HCT116 (cell line): ENCODE results near the gene MYADM. TPM values are rescaled to one million over a fixed set of nuclear protein-coding genes. Genes with fewer than 3 reads are reported as not detected.

ENCODE experiments used
- ATAC-seq: fragments of 200-7000 bp; cut with Tn5 transposase; 2 replicates; pipeline ENCODE4 v1.9.1; 2020; ENCODE audit warnings: mild to moderate bottlenecking, moderate library complexity
- BruUV-seq: library from RNA; stranded (reverse); fragments of 400-500 nt; replicated peaks from 2 replicates; lab custom pipeline; 2021; lab: Mats Ljungman, UMichigan
- CTCF ChIA-PET: fragments of 300-600 bp; sonication (Branson Sonifier 250); formaldehyde crosslinking; loops from one replicate; lab custom pipeline; 2021; ENCODE audit warnings: antibody characterized with exemption; lab: Charles Lee
- POLR2A ChIA-PET: fragments of 300-600, 350-600 bp; sonication (Branson Sonifier 250); formaldehyde crosslinking; loops from one replicate; lab custom pipeline; 2021; ENCODE audit warnings: antibody characterized with exemption; lab: Charles Lee
- RAD21 ChIA-PET, 2 experiments: fragments of 300-600 bp; sonication (Branson Sonifier 250); formaldehyde crosslinking; loops; one replicate each; lab custom pipeline; 2023; ENCODE audit warnings: low total read pairs in 2 of 2; ENCODE audit not compliant: uncharacterized antibody in 2 of 2, unreplicated experiment in 2 of 2, low non-redundant PET in 1 of 2; lab: Charles Lee
- DNase-seq: peaks from one replicate; pipeline ENCODE4 v3.0.0-alpha.2; 2010; ENCODE audit warnings: low read depth, low spot score
- H2AFZ ChIP-seq: fragments of 200-600 bp; shearing (Covaris generic), sonication (generic); 2 replicates; pipeline ENCODE4 v1.6.1; 2017; ENCODE audit warnings: low read depth, mixed run types, mixed read lengths, antibody characterized with exemption, low read length; ENCODE audit not compliant: poor library complexity, severe bottlenecking
- H3K27ac ChIP-seq: 2 replicates; pipeline ENCODE4 v1.5.1; 2012; ENCODE audit warnings: low read depth, low read length
- H3K27me3 ChIP-seq: fragments of 200-600 bp; sonication (generic); 2 replicates; pipeline ENCODE4 v1.6.1; 2016; ENCODE audit warnings: mixed run types, low read length, mixed read lengths; ENCODE audit not compliant: insufficient read depth
- H3K36me3 ChIP-seq, 2 experiments: fragments of 200-500 bp in 1 of 2; fragments of 200-600 bp in 1 of 2; sonication (Bioruptor generic) in 1 of 2; sonication (generic) in 1 of 2; 2 replicates each; pipeline versions ENCODE4 v1.5.1 to v1.6.1; 2014 to 2016; ENCODE audit warnings: low read length in 2 of 2, inconsistent platforms in 1 of 2, mixed read lengths in 1 of 2, mixed run types in 1 of 2; ENCODE audit not compliant: insufficient read depth in 2 of 2, control insufficient read depth in 1 of 2
- H3K4me1 ChIP-seq, 2 experiments: fragments of 200-600 bp in 1 of 2; sonication (generic) in 1 of 2; 2 replicates each; pipeline versions ENCODE4 v1.5.1 to v1.6.1; 2012 to 2017; ENCODE audit warnings: low read length in 2 of 2, inconsistent platforms in 1 of 2, mild to moderate bottlenecking in 1 of 2, mixed read lengths in 1 of 2, mixed run types in 1 of 2, moderate library complexity in 1 of 2; ENCODE audit not compliant: insufficient read depth in 2 of 2, control insufficient read depth in 1 of 2
- H3K4me2 ChIP-seq: fragments of 200-600 bp; sonication (generic); 2 replicates; pipeline ENCODE4 v1.6.1; 2017; ENCODE audit warnings: mixed run types, low read length, mixed read lengths
- H3K4me3 ChIP-seq, 2 experiments: fragments of 200-600 bp in 1 of 2; sonication (generic) in 1 of 2; replicated peaks in 1 of 2; 2 replicates each; pipeline ENCODE4 v1.5.1; 2011 to 2016; ENCODE audit warnings: low read length in 2 of 2, control low read depth in 1 of 2, low read depth in 1 of 2, mild to moderate bottlenecking in 1 of 2, mixed read lengths in 1 of 2, mixed run types in 1 of 2
- H3K79me2 ChIP-seq: fragments of 200-600 bp; sonication (generic); 2 replicates; pipeline ENCODE4 v1.6.1; 2017; ENCODE audit warnings: mild to moderate bottlenecking, mixed run types, low read length, moderate library complexity, mixed read lengths; ENCODE audit not compliant: insufficient read depth
- H3K9ac ChIP-seq: fragments of 200-600 bp; sonication (generic); 2 replicates; pipeline ENCODE4 v1.6.1; 2016; ENCODE audit warnings: low read length, mixed read lengths
- H3K9me2 ChIP-seq: fragments of 200-600 bp; sonication (generic), shearing (Covaris generic); 2 replicates; pipeline ENCODE4 v1.6.1; 2017; ENCODE audit warnings: mixed run types, mild to moderate bottlenecking, moderate library complexity; ENCODE audit not compliant: insufficient read depth
- H3K9me3 ChIP-seq, 2 experiments: fragments of 200-500 bp in 1 of 2; fragments of 200-600 bp in 1 of 2; sonication (Bioruptor generic) in 1 of 2; sonication (generic) in 1 of 2; 2 replicates each; pipeline ENCODE4 v1.6.1; 2014 to 2017; ENCODE audit warnings: low read length in 2 of 2, mixed read lengths in 2 of 2, inconsistent platforms in 1 of 2, low read depth in 1 of 2, mild to moderate bottlenecking in 1 of 2, mixed run types in 1 of 2, moderate library complexity in 1 of 2; ENCODE audit not compliant: control insufficient read depth in 1 of 2, insufficient read depth in 1 of 2
- H4K20me1 ChIP-seq: fragments of 200-600 bp; sonication (generic), shearing (Covaris generic); 2 replicates; pipeline ENCODE4 v1.6.1; 2017; ENCODE audit warnings: mixed run types, mild to moderate bottlenecking, moderate library complexity; ENCODE audit not compliant: insufficient read depth
- ATF3 ChIP-seq: IDR thresholded peaks from 2 replicates; pipeline ENCODE4 v1.6.1; 2012
- CBX3 ChIP-seq: IDR thresholded peaks from 2 replicates; pipeline ENCODE4 v1.6.1; 2012; ENCODE audit warnings: low read depth
- CEBPB ChIP-seq: IDR thresholded peaks from 2 replicates; pipeline ENCODE4 v1.6.1; 2012; ENCODE audit warnings: low read depth
- CTCF ChIP-seq, 3 experiments: fragments of 200-600 bp in 1 of 3; sonication (generic) in 1 of 3; IDR thresholded peaks in 2 of 3; conservative IDR thresholded peaks in 1 of 3; 2 replicates each; pipeline ENCODE4 v1.5.1; 2012 to 2017; ENCODE audit warnings: low read depth in 2 of 3, low read length in 2 of 3, antibody characterized with exemption in 1 of 3, borderline replicate concordance in 1 of 3, control low read depth in 1 of 3, mild to moderate bottlenecking in 1 of 3, mixed read lengths in 1 of 3, mixed run types in 1 of 3, moderate library complexity in 1 of 3; ENCODE audit not compliant: insufficient read depth in 1 of 3
- EGR1 ChIP-seq: IDR thresholded peaks from 2 replicates; pipeline ENCODE4 v1.6.1; 2012; ENCODE audit warnings: low read depth
- ELF1 ChIP-seq: IDR thresholded peaks from 2 replicates; pipeline ENCODE4 v1.6.1; 2012; ENCODE audit warnings: low read depth, borderline replicate concordance
- EZH2phosphoT487 ChIP-seq: fragments of 200-600 bp; IDR thresholded peaks from 2 replicates; pipeline ENCODE4 v1.6.1; 2018; ENCODE audit warnings: antibody characterized with exemption, borderline replicate concordance
- FOSL1 ChIP-seq: IDR thresholded peaks from 2 replicates; pipeline ENCODE4 v1.6.1; 2012; ENCODE audit warnings: low read depth
- JUND ChIP-seq: IDR thresholded peaks from 2 replicates; pipeline ENCODE4 v1.6.1; 2012
- POLR2A ChIP-seq: IDR thresholded peaks from 2 replicates; pipeline ENCODE4 v1.7.0; 2011; ENCODE audit warnings: borderline replicate concordance; ENCODE audit not compliant: insufficient read depth, insufficient read length; ENCODE audit errors: extremely low read depth
- POLR2AphosphoS5 ChIP-seq: IDR thresholded peaks from 2 replicates; pipeline ENCODE4 v1.6.1; 2011; ENCODE audit warnings: mild to moderate bottlenecking, low read depth, low read length, moderate library complexity
- RAD21 ChIP-seq: IDR thresholded peaks from 2 replicates; pipeline ENCODE4 v1.6.1; 2012; ENCODE audit warnings: low read depth, mild to moderate bottlenecking
- SP1 ChIP-seq: IDR thresholded peaks from 2 replicates; pipeline ENCODE4 v1.6.1; 2012; ENCODE audit warnings: low read depth
- SRF ChIP-seq: IDR thresholded peaks from 2 replicates; pipeline ENCODE4 v1.6.1; 2012; ENCODE audit warnings: low read depth
- YY1 ChIP-seq: IDR thresholded peaks from 2 replicates; pipeline ENCODE4 v1.6.1; 2011; ENCODE audit warnings: low read length, low read depth, moderate library complexity, mild to moderate bottlenecking; ENCODE audit not compliant: insufficient replicate concordance; ENCODE audit errors: extremely low read depth
- ZFX ChIP-seq: fragments of 450-650 bp; IDR thresholded peaks from 2 replicates; pipeline ENCODE4 v1.6.1; 2017
- ZNF274 ChIP-seq: fragments of 200-500 bp; sonication (Bioruptor generic); IDR thresholded peaks from 2 replicates; pipeline ENCODE4 v1.6.1; 2014; ENCODE audit warnings: mild to moderate bottlenecking, low read depth, low read length, inconsistent platforms
- intact Hi-C: fragments of 100-400 bp; cut with micrococcal nuclease; formaldehyde crosslinking; loops from 2 replicates; pipeline ENCODE4 v1.10.0; 2022
- total RNA-seq: library from RNA; stranded (reverse); gene quantifications from one replicate; pipeline ENCODE4 v1.2.1, GENCODE V29; 2021; ENCODE audit not compliant: unreplicated experiment
- TF ChIP-seq, protein P1 (sequence below): IDR thresholded peaks from 2 replicates; pipeline ENCODE4 v1.6.1; 2011; ENCODE audit warnings: mild to moderate bottlenecking, low read length, moderate library complexity; ENCODE audit not compliant: insufficient replicate concordance; ENCODE audit errors: extremely low read depth

Gene MYADM
- total RNA-seq, 1 experiment from 2014 or later = 79.6 TPM

- TF ChIP-seq CTCF (IDR thresholded peaks at IDR 0.05 in 2 of 3, conservative IDR thresholded peaks at IDR 0.05 in 1 of 3; ENCODE audit: borderline replicate concordance in 1 of 3, insufficient read depth in 1 of 3, low read depth in 2 of 3, low read length in 2 of 3) (no peak), SRF (no peak), RAD21 (no peak), POLR2AphosphoS5 (no peak), POLR2A (no peak), FOSL1 (no peak)
- TF ChIP-seq, all 23 proteins: peak for 0
Measured at GRCh38 chr19:53897459-53897858, 29.8 kb downstream of the MYADM start (continued).

GRCh38 chr19:53898166-53898565 lies 30.5 kb downstream of the MYADM start:
- H3K9me3 ChIP-seq = no peaks in the 10 kb centered on the region
- intact Hi-C loops = loop anchor here (5.0 kb wide), 1 partner anchor 84 kb away; no protein-coding TSS in a partner anchor
- peak overlapping the region; percentile 60; the same call in 1 of the 2 replicates for H3K4me2 ChIP-seq
- H3K79me2 ChIP-seq = no peaks in the 10 kb centered on the region
- H3K4me3 ChIP-seq = no peak overlapping the region
- DNase-seq (no peak), ATAC-seq (no peak)
- H3K4me1 ChIP-seq = peaks cover 9 to 24% of the 10 kb centered on the region in 2 experiments; a peak in 3 of 4 replicates
- H4K20me1 ChIP-seq = no peaks in the 10 kb centered on the region
- ChIA-PET CTCF (interaction anchor here (1.1 to 1.2 kb wide), 2 partner anchors 14 to 105 kb away, joined by 3 to 5 read pairs; no protein-coding TSS in a partner anchor), RAD21 (no interaction called here), POLR2A (no interaction called here)
- no peaks in the 10 kb centered on the region for H3K9me2 ChIP-seq
- TF ChIP-seq CTCF (IDR thresholded peaks at IDR 0.05 in 2 of 3, conservative IDR thresholded peaks at IDR 0.05 in 1 of 3; ENCODE audit: borderline replicate concordance in 1 of 3, insufficient read depth in 1 of 3, low read depth in 2 of 3, low read length in 2 of 3) (no peak), ZNF274 (no peak), RAD21 (no peak), SP1 (no peak), ATF3 (no peak), EZH2phosphoT487 (no peak), POLR2A (no peak), POLR2AphosphoS5 (no peak), CEBPB (no peak), YY1 (no peak), CBX3 (no peak), EGR1 (no peak), ELF1 (no peak), ZFX (no peak), JUND (no peak)
- TF ChIP-seq, protein P1, sequence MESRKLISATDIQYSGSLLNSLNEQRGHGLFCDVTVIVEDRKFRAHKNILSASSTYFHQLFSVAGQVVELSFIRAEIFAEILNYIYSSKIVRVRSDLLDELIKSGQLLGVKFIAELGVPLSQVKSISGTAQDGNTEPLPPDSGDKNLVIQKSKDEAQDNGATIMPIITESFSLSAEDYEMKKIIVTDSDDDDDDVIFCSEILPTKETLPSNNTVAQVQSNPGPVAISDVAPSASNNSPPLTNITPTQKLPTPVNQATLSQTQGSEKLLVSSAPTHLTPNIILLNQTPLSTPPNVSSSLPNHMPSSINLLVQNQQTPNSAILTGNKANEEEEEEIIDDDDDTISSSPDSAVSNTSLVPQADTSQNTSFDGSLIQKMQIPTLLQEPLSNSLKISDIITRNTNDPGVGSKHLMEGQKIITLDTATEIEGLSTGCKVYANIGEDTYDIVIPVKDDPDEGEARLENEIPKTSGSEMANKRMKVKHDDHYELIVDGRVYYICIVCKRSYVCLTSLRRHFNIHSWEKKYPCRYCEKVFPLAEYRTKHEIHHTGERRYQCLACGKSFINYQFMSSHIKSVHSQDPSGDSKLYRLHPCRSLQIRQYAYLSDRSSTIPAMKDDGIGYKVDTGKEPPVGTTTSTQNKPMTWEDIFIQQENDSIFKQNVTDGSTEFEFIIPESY = no peak
- no peaks in the 10 kb centered on the region for H3K36me3 ChIP-seq
- no peak overlapping the region for H3K9ac ChIP-seq
- no peaks in the 10 kb centered on the region for H3K27me3 ChIP-seq
- BruUV-seq = no TSS peak
- H3K27ac ChIP-seq = no peak overlapping the region
- H2AFZ ChIP-seq = no peak overlapping the region
